Keratinocyte (primary cell): Measurements from ENCODE around the gene ONECUT2.

Source experiments
- CTCF ChIP-seq, 3 experiments: IDR thresholded peaks in 1 of 3; conservative IDR thresholded peaks in 1 of 3; optimal IDR thresholded peaks in 1 of 3; 2 replicates in 2 of 3; 3 replicates in 1 of 3; pipeline versions ENCODE3 to v1.5.1; 2011; ENCODE audit warnings: low read length in 3 of 3, mild to moderate bottlenecking in 3 of 3, moderate library complexity in 2 of 3, control low read depth in 1 of 3, inconsistent platforms in 1 of 3; ENCODE audit not compliant: insufficient read depth in 2 of 3; ENCODE audit errors: extremely low read depth in 1 of 3
- EZH2 ChIP-seq: IDR thresholded peaks from one replicate; pipeline ENCODE4 v1.6.1; 2012; ENCODE audit warnings: inconsistent platforms, mild to moderate bottlenecking, low read length, moderate library complexity

DNA sequence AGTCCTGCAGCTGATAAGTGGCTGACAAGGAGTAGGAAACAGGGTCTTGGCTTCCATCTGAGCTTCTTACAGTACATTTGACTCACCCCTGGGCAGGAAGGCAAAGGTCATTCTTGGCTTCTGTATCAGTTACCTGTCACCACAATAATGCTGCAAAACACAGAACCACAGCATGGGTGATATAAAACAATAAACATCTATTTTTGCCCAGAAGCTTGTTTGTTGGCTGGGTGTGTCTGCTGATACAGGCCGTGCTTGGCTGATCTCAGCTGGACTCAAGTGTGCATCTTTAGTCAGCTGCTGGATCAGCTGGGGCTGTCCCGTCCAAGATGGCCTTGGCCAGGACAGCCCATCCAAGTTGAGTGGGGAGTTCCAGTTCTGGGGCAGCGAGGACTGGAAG, 34.7 kb downstream of the ONECUT2 start:
- TF ChIP-seq CTCF (optimal IDR thresholded peaks at IDR 0.05 in 1 of 3, IDR thresholded peaks at IDR 0.05 in 1 of 3, conservative IDR thresholded peaks at IDR 0.05 in 1 of 3; ENCODE audit: extremely low read depth in 1 of 3, insufficient read depth in 2 of 3, low read length in 3 of 3) (no peak), EZH2 (no peak)
